PFSK-1 (cell line): ENCODE results near the gene CACNA1D.

Source experiments
- FOXP2 ChIP-seq: optimal IDR thresholded peaks from 2 replicates; pipeline ENCODE3; 2011; ENCODE audit warnings: borderline replicate concordance, control low read depth, inconsistent platforms; ENCODE audit not compliant: insufficient read depth; ENCODE audit errors: extremely low read length, extremely low read depth
- POLR2AphosphoS5 ChIP-seq: IDR thresholded peaks from 2 replicates; pipeline ENCODE4 v1.6.1; 2012; ENCODE audit warnings: low read depth, mild to moderate bottlenecking, control low read depth, low read length, moderate library complexity
- SIN3A ChIP-seq: IDR thresholded peaks from 2 replicates; pipeline ENCODE4 v1.6.1; 2012; ENCODE audit warnings: mild to moderate bottlenecking, low read length, moderate library complexity, borderline replicate concordance; ENCODE audit not compliant: insufficient read depth
- TAF1 ChIP-seq: IDR thresholded peaks from 2 replicates; pipeline ENCODE4 v1.6.1; 2012; ENCODE audit warnings: low read length, control low read depth, borderline replicate concordance; ENCODE audit not compliant: insufficient read depth
- TF ChIP-seq, protein P1 (sequence below), 2 experiments: IDR thresholded peaks; 2 replicates each; pipeline versions ENCODE4 v1.6.1 to v1.8.0; 2011 to 2012; ENCODE audit warnings: low read depth in 2 of 2, low read length in 2 of 2, control low read depth in 1 of 2, inconsistent platforms in 1 of 2, mild to moderate bottlenecking in 1 of 2, moderate library complexity in 1 of 2; ENCODE audit not compliant: insufficient read depth in 1 of 2

The CACNA1D gene

DNA sequence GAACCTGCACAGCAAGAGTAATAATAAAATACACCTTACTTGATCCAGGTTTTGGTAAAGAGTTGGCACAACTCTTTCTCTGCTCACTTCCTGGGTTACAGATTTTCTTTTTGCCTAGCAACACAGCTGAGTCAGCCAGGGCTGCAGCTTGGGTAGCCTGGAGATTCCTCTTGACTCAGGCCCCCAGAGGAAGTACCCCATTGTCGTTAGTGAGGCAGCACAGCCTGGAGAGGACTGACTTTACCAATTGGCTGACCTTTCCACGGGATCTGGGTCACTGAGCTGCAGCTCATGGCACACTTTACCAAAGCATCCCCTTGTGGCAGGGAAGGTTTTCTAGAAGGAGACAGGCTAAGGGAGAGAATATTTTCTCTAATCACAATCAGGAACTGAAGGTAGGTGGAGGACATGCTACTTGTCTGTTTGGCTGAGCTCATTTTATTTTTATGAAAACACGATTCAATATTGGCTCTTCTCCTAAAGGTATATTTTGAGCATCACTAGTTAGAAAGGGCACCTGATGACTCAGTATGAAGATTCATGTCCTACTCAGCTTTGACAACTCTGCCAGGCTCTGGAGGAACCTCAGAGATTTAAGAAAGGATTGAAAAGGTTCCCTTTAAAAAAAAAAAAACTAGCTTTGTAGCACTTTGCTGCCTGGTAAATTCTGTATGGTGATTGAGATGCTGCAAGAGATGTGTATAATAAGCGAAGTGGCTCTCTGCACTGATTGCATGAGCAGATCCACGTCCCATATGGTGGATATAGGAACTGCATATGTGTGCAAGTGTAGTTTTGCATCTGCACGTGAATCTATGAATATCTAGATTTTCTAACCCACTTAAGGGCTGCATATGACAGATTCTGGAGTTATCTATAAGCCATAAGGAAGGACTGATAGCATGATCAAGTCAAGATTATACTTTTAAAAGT, 227.0 kb downstream of the CACNA1D start:
- TF ChIP-seq FOXP2 (no peak), POLR2AphosphoS5 (no peak), SIN3A (no peak), TAF1 (no peak)
- TF ChIP-seq, protein P1, sequence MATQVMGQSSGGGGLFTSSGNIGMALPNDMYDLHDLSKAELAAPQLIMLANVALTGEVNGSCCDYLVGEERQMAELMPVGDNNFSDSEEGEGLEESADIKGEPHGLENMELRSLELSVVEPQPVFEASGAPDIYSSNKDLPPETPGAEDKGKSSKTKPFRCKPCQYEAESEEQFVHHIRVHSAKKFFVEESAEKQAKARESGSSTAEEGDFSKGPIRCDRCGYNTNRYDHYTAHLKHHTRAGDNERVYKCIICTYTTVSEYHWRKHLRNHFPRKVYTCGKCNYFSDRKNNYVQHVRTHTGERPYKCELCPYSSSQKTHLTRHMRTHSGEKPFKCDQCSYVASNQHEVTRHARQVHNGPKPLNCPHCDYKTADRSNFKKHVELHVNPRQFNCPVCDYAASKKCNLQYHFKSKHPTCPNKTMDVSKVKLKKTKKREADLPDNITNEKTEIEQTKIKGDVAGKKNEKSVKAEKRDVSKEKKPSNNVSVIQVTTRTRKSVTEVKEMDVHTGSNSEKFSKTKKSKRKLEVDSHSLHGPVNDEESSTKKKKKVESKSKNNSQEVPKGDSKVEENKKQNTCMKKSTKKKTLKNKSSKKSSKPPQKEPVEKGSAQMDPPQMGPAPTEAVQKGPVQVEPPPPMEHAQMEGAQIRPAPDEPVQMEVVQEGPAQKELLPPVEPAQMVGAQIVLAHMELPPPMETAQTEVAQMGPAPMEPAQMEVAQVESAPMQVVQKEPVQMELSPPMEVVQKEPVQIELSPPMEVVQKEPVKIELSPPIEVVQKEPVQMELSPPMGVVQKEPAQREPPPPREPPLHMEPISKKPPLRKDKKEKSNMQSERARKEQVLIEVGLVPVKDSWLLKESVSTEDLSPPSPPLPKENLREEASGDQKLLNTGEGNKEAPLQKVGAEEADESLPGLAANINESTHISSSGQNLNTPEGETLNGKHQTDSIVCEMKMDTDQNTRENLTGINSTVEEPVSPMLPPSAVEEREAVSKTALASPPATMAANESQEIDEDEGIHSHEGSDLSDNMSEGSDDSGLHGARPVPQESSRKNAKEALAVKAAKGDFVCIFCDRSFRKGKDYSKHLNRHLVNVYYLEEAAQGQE (IDR thresholded peaks at IDR 0.05; ENCODE audit: insufficient read depth in 1 of 2, low read depth in 2 of 2, low read length in 2 of 2) = no peak

DNA sequence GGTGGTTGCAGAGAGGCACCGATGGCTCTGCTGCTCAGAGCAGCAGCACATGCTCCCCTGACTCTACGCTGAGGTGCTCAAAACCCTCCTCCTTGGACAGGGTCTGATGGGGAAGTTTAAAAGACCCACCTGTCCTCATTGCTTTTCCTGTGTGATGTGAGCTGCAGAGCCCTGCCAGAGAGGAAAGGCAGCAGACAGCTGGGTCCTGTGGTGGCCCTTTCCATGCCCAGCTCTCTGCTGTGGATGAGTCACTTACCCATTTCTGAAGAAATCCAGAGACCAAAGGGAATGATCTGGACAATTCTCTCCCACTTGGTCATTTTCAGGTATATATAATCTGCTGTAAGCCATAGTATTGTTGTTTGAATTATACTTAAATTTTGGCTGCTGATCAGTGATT, 230.2 kb downstream of the CACNA1D start:
- TF ChIP-seq POLR2AphosphoS5 = no peak
- no peak for TF ChIP-seq TAF1
- TF ChIP-seq, protein P1 (IDR thresholded peaks at IDR 0.05; ENCODE audit: insufficient read depth in 1 of 2, low read depth in 2 of 2, low read length in 2 of 2) = no peak
- no peak for TF ChIP-seq FOXP2
- no peak for TF ChIP-seq SIN3A

DNA sequence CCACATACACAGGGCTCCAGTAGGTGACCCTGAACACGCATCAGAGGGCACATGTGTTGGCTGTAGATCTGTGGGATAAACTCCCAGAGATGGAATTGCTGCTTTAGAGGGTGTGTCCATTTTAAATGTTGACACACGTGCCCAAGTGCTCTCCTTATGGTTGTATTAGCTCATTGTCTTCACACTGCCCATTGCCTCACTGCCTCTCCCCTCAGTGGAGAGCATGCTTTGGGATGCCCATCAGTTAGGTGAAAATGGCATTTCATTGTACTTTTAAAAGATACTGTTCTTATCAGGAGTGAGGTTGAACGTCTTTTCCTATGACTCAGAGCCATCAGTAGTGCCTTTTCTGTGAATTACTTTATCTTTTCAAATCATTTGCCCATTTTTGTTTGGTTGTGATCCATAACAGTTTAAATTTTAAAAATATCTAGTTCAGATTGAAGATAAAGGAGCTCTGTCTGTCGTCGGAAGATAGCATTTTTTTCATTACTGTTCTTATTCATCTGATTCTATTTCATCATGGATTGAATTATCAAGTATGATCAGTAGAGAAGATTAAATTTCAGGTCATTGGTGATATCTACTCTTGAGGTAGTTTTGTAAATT, 231.1 kb downstream of the CACNA1D start:
- no peak for TF ChIP-seq TAF1
- no peak for TF ChIP-seq FOXP2
- TF ChIP-seq, protein P1 (IDR thresholded peaks at IDR 0.05; ENCODE audit: insufficient read depth in 1 of 2, low read depth in 2 of 2, low read length in 2 of 2) = no peak
- no peak for TF ChIP-seq SIN3A
- TF ChIP-seq POLR2AphosphoS5 = no peak

DNA sequence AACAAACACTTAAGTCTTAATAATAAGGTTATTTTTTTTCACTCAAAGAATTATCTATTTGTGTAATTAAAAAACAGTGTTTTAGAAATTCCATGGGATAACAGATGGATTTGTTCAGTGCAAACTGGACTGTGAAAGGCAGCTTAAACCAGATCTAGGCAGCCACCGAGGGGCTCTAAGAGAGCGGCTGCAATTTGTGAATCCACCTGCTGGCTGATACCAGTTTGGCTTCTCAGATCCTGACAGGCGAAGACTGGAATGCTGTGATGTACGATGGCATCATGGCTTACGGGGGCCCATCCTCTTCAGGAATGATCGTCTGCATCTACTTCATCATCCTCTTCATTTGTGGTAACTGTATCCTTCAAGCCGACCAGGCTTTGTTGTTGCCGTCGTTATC, 232.2 kb downstream of the CACNA1D start:
- TF ChIP-seq SIN3A = no peak
- no peak for TF ChIP-seq POLR2AphosphoS5
- TF ChIP-seq FOXP2 = no peak
- TF ChIP-seq, protein P1 (IDR thresholded peaks at IDR 0.05; ENCODE audit: insufficient read depth in 1 of 2, low read depth in 2 of 2, low read length in 2 of 2) = no peak
- no peak for TF ChIP-seq TAF1

DNA sequence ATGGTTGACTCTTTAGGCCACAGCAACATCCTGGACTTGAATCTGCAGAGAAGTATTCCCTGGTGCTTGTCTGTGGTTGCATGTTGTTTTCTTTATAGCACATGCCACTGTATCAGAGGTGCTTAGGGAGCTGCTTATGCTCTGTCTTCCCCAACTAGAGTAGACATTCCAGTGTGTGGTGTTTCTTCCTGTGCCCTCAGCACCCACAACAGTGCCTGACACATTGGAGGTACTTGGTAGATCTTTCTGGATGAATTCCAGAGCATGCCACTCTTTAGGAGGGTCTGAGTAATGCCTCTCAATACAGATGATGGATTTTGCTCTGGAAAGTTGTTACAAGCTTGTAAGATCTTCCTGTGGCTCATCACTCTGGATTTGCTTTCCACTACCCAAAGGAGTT, 234.2 kb downstream of the CACNA1D start:
- TF ChIP-seq TAF1 = no peak
- no peak for TF ChIP-seq SIN3A
- no peak for TF ChIP-seq FOXP2
- TF ChIP-seq, protein P1 (IDR thresholded peaks at IDR 0.05; ENCODE audit: insufficient read depth in 1 of 2, low read depth in 2 of 2, low read length in 2 of 2) = no peak
- no peak for TF ChIP-seq POLR2AphosphoS5
